HG03575 (cell line): ENCODE data around the gene JMJD7.

ENCODE experiments used
- ATAC-seq: cut with Tn5 transposase; IDR thresholded peaks from one replicate; pipeline ENCODE4 v1.9.1; 2021; ENCODE audit not compliant: unreplicated experiment, insufficient number of reproducible peaks, low FRiP score; ENCODE audit errors: extremely low read depth

Gene JMJD7

GRCh38 chr15:41855261-41855961 is 27.5 kb downstream of the JMJD7 start:
- no peak for ATAC-seq

DNA sequence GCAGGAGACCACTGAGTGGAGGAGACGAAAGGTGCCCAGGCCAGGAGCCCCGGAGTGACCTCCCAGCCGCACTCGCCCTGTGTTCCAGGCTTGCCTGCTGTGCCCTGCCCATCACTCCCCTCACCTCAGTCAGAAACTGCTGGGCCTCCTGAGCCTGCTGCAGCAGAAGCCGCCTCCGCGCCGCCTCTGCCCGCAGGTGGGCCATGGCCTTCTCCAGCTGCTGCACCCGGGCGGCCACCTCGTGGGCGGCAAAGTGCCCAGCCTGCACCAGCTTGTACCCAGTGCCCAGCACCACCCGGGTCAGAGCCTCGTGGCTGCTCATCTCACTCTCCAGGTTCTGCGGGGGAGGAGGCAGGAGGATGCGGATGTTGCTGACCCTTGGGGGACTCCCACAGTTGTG is 28.4 kb downstream of the JMJD7 start:
- no peak for ATAC-seq

- ATAC-seq: no peak
Observed at GRCh38 chr15:41856716-41857115, 28.8 kb downstream of the JMJD7 start.

GRCh38 chr15:41857316-41857715 is 29.4 kb downstream of the JMJD7 start:
- no peak for ATAC-seq

GRCh38 chr15:41858756-41859155 is 30.9 kb downstream of the JMJD7 start:
- no peak for ATAC-seq

GRCh38 chr15:41860049-41860828 is 32.3 kb downstream of the JMJD7 start:
- no peak for ATAC-seq

DNA sequence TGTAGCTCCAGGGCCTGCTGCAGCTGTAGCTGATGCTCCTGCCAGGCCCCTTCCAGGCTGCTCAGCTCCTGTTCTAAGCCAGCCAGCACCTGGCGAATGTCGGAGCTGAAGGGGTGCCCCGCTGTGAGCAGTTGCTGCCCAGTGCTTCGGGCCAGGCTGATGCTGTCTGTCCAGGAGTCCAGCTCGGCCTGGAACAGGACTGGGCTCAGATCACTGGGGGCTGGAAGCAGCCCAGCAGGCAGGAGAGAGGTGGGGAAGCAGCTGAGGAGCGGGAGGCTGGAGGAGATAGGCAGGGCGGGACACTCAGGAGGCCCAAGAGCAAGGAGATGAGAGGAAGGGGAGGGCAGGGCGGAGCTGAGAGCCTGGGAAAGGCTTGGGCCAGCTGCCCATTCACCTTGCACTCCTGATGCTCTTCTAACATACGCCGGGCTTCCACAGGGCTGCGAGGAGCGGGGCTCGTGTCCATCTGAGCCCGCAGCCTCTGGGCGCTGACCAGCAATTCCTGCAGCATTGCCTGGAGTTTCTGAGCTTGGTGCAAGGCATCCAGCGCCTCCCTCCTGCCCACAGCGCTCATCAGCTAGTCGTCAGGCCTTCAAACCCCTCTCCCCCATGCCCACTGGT is 34.0 kb downstream of the JMJD7 start:
- no peak for ATAC-seq

- ATAC-seq: no peak
Observed at GRCh38 chr15:41862515-41863116, 34.7 kb downstream of the JMJD7 start.

- no peak for ATAC-seq
Observed at GRCh38 chr15:41865490-41866055, 37.7 kb downstream of the JMJD7 start.

- ATAC-seq: no peak
Observed at GRCh38 chr15:41866263-41866703, 38.4 kb downstream of the JMJD7 start.

DNA sequence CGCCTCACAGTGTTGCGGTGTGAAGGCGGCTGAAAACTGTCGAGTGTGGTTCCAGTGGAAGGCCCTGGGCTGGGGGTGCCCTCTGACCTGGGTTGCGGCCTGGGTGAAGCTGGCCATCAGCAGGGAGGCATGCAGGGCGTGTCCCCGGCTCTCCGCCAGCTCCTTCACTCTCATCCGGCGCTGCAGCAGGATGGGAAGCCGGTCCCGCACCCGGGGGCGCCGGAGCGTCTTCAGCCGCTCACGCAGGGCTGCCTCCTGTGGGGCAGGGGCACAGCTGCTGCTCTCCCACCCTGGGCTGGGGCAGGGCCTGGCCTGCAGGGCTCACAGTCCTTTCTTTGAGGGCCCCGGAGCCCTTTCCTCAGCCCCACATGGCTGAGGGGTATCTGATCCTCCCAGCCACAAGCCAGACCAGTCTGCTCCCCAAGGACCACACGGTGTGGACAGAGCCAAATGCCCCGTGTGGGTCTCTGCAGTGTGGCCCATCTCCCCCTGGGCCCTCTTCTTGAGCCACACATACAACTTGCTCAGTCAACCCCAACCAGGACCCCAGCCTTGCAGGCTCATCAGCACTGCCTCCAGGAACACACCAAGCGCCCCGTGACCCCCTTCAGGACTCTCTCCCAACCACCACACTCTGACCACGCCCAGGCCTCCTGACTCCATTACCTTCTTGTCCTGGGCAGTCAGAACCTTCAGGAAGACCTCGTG is 39.1 kb downstream of the JMJD7 start:
- ATAC-seq: no peak

DNA sequence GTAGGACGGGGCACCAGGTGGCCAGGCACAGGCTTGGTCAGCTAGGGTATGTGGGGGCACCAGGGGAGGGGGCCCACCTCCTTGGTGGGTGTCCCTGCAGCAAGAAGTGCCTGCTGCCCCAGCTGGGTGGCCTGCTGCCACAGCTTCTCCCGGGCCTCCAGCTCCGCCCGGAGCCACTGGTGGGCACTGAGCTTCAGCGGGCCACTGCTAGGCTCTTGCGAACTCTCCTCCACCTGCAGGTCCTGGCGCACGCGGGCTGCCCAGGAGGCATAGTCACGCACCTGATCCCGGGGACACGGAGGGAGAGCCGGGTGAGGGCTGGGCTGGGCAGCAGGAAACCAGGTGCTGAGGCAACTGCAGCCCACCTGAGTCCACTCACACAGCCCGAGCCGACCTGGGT is 40.4 kb downstream of the JMJD7 start:
- no peak for ATAC-seq

GRCh38 chr15:41869770-41870688 is 42.1 kb downstream of the JMJD7 start:
- ATAC-seq: no peak

- no peak for ATAC-seq
Observed at GRCh38 chr15:41870689-41871081, 42.8 kb downstream of the JMJD7 start.

DNA sequence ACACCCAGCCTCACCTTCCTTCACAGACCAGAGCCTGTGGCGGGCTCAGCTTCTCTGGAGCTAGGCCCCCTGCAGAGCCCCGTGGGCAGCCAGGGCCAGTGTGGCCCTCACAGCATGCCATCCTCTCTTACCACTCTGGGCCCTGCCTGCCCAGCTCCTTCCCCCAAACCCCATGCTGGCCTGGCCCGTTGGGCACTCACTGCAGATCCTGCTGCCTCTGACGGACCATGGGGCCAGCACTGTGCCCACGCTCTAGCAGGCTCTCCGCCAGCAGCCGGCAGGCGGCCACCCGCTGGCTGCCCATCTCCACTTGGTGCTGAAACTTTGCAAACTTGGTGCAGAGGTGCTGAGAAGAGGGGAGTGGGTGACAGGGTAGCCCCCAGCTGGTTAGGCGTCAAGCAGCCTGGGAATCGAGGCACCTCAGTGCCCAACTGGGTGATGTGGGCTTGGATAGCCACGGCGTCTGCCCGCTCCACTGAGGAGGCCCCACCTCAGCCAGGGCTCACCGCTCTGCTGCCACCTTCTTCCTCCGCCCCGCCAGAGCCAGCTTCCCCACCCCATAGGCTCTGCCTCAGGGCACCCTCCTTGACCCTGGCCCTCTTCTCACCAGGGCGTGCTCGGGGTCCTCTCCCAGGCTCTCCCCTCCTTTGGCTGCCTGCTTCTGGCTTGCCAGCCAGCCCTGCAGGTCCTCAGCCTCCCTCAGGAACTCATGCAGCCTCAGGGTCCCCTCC is 43.4 kb downstream of the JMJD7 start:
- no peak for ATAC-seq

DNA sequence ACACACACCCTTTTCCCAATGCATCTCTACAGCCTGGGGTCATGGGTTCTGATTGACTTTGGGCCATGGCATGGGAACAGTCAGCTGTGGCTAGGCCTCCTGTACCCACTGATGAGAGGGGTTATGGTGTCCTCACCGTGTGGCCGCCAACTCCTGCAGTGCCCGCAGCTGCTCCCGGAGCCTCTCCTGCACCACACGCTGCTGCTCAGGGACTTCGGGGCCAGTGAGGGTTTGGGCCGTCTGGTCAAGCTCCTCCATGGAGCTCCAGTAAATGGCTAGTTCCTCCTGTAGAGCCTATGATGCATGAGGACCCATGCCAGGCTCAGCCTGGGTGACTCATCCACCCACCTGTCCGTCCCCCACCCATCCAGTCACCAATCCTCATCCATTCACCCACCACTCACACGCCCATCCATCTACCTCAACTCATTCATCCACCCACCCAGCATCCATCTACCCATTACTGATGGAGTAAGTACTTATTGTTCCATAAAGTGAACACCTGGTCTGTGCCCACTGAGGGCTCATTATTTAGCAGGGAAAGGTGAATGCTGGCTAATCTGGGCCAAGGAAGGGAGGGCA is 44.4 kb downstream of the JMJD7 start:
- ATAC-seq: no peak

- no peak for ATAC-seq
Observed at GRCh38 chr15:41873711-41874110, 45.8 kb downstream of the JMJD7 start.
